ENCODE measurements around the gene PCBP3.

- TF ChIP-seq CTCF (IDR thresholded peaks at IDR 0.05; ENCODE audit: insufficient read depth, low read length, poor library complexity, severe bottlenecking) = no peak
- no peak for TF ChIP-seq EZH2phosphoT487 (conservative IDR thresholded peaks at IDR 0.05; ENCODE audit: low read length)
Observed at GRCh38 chr21:45983649-45983965, 340.1 kb downstream of the PCBP3 start.

Measured in SU-DHL-6 (cell line).